OCI-LY7 (cell line): Measurements from ENCODE around the gene C10orf53. TPM values are rescaled to one million over a fixed set of nuclear protein-coding genes. Genes with fewer than 3 reads are reported as not detected.

Source experiments
- BruUV-seq: library from RNA; stranded (reverse); fragments of 400-500 nt; replicated peaks from 2 replicates; lab custom pipeline; 2021; lab: Mats Ljungman, UMichigan
- CTCF ChIA-PET: fragments of 300-600 bp; sonication (Branson Sonifier 250); formaldehyde crosslinking; loops from one replicate; lab custom pipeline; 2022; ENCODE audit warnings: antibody characterized with exemption; ENCODE audit not compliant: unreplicated experiment; lab: Charles Lee
- POLR2A ChIA-PET: fragments of 300-600 bp; sonication (Branson Sonifier 250); formaldehyde crosslinking; loops from one replicate; lab custom pipeline; 2022; ENCODE audit warnings: antibody characterized with exemption; lab: Charles Lee
- DNase-seq: peaks from one replicate; pipeline ENCODE4 v3.0.0-alpha.2; 2015; ENCODE audit warnings: low spot score
- H2AFZ ChIP-seq: fragments of 200-600 bp; sonication (generic), shearing (Covaris generic); 2 replicates; pipeline ENCODE4 v1.6.1; 2014; ENCODE audit warnings: mild to moderate bottlenecking, antibody characterized with exemption, low read length, moderate library complexity
- H3K27ac ChIP-seq: fragments of 200-600 bp; sonication (generic); 2 replicates; pipeline ENCODE4 v1.5.1; 2014; ENCODE audit warnings: mixed run types, low read depth, mild to moderate bottlenecking, moderate library complexity, low read length, inconsistent platforms; ENCODE audit not compliant: poor library complexity, severe bottlenecking
- H3K36me3 ChIP-seq: fragments of 200-600 bp; sonication (generic); 2 replicates; pipeline ENCODE4 v1.6.1; 2014; ENCODE audit warnings: mild to moderate bottlenecking, antibody characterized with exemption, low read length, moderate library complexity, mixed read lengths; ENCODE audit not compliant: insufficient read depth
- H3K4me1 ChIP-seq: fragments of 200-600 bp; sonication (generic); 2 replicates; pipeline ENCODE4 v1.5.1; 2014; ENCODE audit warnings: mild to moderate bottlenecking, low read length; ENCODE audit not compliant: insufficient read depth, poor library complexity, severe bottlenecking
- H3K4me2 ChIP-seq: fragments of 200-600 bp; sonication (generic); 2 replicates; pipeline ENCODE4 v1.6.1; 2014; ENCODE audit warnings: mild to moderate bottlenecking, low read length
- H3K4me3 ChIP-seq: fragments of 200-600 bp; sonication (generic); 2 replicates; pipeline ENCODE4 v1.5.1; 2014; ENCODE audit warnings: mild to moderate bottlenecking, low read depth, low read length; ENCODE audit not compliant: poor library complexity, severe bottlenecking
- H3K79me2 ChIP-seq: fragments of 200-600 bp; sonication (generic); 2 replicates; pipeline ENCODE4 v1.6.1; 2016; ENCODE audit warnings: low read depth, mild to moderate bottlenecking, low read length, moderate library complexity, mixed read lengths; ENCODE audit not compliant: insufficient read depth
- H3K9me2 ChIP-seq: fragments of 200-600 bp; sonication (generic); 2 replicates; pipeline ENCODE4 v1.6.1; 2016; ENCODE audit warnings: mild to moderate bottlenecking, low read length, mixed read lengths; ENCODE audit not compliant: insufficient read depth
- H3K9me3 ChIP-seq: fragments of 200-600 bp; sonication (generic); 2 replicates; pipeline ENCODE4 v1.6.1; 2014; ENCODE audit warnings: mild to moderate bottlenecking, mixed run types, low read length, mixed read lengths
- H4K20me1 ChIP-seq: fragments of 200-600 bp; sonication (generic); 2 replicates; pipeline ENCODE4 v1.6.1; 2014; ENCODE audit warnings: mild to moderate bottlenecking, antibody characterized with exemption, low read length, moderate library complexity, mixed read lengths; ENCODE audit not compliant: insufficient read depth
- CTCF ChIP-seq: fragments of 200-600 bp; sonication (generic); conservative IDR thresholded peaks from 2 replicates; pipeline ENCODE4 v1.5.1; 2014; ENCODE audit warnings: mild to moderate bottlenecking, antibody characterized with exemption, low read length, moderate library complexity, mixed read lengths
- EZH2phosphoT487 ChIP-seq: fragments of 200-600 bp; sonication (generic); IDR thresholded peaks from 2 replicates; pipeline ENCODE4 v1.6.1; 2018; ENCODE audit warnings: low read depth, borderline replicate concordance, mild to moderate bottlenecking, mixed run types, antibody characterized with exemption, low read length, moderate library complexity, mixed read lengths
- intact Hi-C: fragments of 100-400 bp; cut with micrococcal nuclease; formaldehyde crosslinking; loops from one replicate; pipeline ENCODE4 v1.10.0; 2022; ENCODE audit not compliant: unreplicated experiment
- total RNA-seq, 2 experiments: library from RNA; depleted of rRNA in 1 of 2; stranded (reverse); fragments of >200 nt in 1 of 2; shearing (Covaris generic) in 1 of 2; gene quantifications; 2 replicates each; pipeline ENCODE4 v1.2.3, GENCODE V29; 2014 to 2022

C10orf53 gene
- total RNA-seq, 2 experiments from 2014 or later = not detected

- POLR2A ChIA-PET = no interaction called here
- Histone ChIP-seq H3K79me2 (no peaks in the 10 kb centered on the region), H4K20me1 (no peaks in the 10 kb centered on the region), H3K9me2 (no peaks in the 10 kb centered on the region), H3K4me3 (no peak overlapping the region), H3K9me3 (no peaks in the 10 kb centered on the region), H3K27ac (no peak overlapping the region), H3K4me2 (no peak overlapping the region), H3K36me3 (no peaks in the 10 kb centered on the region), H2AFZ (no peak overlapping the region), H3K4me1 (no peaks in the 10 kb centered on the region)
- CTCF ChIA-PET = no interaction called here
- intact Hi-C loops = no loop called here
- BruUV-seq = no TSS peak
- no peak for TF ChIP-seq EZH2phosphoT487
- no peak for TF ChIP-seq CTCF
- DNase-seq = no peak
Measured at GRCh38 chr10:49645871-49646870, 33.3 kb upstream of the C10orf53 start.

DNA sequence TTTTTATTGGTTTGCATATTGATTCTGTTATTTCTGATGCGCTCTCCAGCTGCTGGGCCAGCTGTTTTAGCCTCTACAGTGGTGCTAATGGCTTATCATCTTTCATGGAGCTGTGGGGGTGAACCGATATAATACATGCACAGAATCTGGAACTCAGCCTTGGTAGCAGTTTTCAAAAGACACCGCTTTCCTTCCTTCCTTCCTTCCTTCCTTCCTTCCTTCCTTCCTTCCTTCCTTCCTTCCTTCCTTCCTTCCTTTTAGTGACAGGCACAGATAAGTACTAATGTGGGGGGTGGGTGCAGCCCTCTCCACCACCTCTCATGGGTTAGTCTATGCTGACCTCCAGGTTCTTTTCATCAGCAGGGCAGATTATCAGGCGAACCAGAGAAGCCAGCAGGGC is 31.9 kb upstream of the C10orf53 start:
- ChIA-PET POLR2A (no interaction called here), CTCF (no interaction called here)
- Histone ChIP-seq H3K4me2 (no peak overlapping the region), H3K36me3 (no peaks in the 10 kb centered on the region), H3K27ac (no peak overlapping the region), H2AFZ (no peak overlapping the region), H3K4me3 (no peak overlapping the region), H3K9me2 (no peaks in the 10 kb centered on the region), H3K4me1 (no peaks in the 10 kb centered on the region), H3K9me3 (no peaks in the 10 kb centered on the region), H3K79me2 (no peaks in the 10 kb centered on the region), H4K20me1 (no peaks in the 10 kb centered on the region)
- no peak for DNase-seq
- intact Hi-C loops = no loop called here
- TF ChIP-seq CTCF (no peak), EZH2phosphoT487 (no peak)
- BruUV-seq = no TSS peak
